H7 (cell line): Measurements from ENCODE around the gene TMEM182. TPM values are rescaled to one million over a fixed set of nuclear protein-coding genes. Genes with fewer than 3 reads are reported as not detected.

Experiments used
- DNase-seq: peaks from one replicate; pipeline ENCODE4 v3.0.0; 2012
- H3K27me3 ChIP-seq: 2 replicates; pipeline ENCODE4 v1.6.0; 2011; ENCODE audit warnings: mild to moderate bottlenecking, low read length; ENCODE audit not compliant: control insufficient read depth, insufficient read depth
- H3K36me3 ChIP-seq: replicated peaks from 2 replicates; pipeline ENCODE4 v1.5.1; 2011; ENCODE audit warnings: low read length; ENCODE audit not compliant: control insufficient read depth, insufficient read depth
- H3K4me3 ChIP-seq: 2 replicates; pipeline ENCODE4 v1.5.1; 2011; ENCODE audit warnings: low read depth, mild to moderate bottlenecking, control low read depth, low read length, moderate library complexity; ENCODE audit not compliant: insufficient read depth
- total RNA-seq: library from RNA; depleted of rRNA; stranded (reverse); fragments of >200 nt; shearing (Covaris generic); gene quantifications from 2 replicates; pipeline ENCODE4 v1.2.3, GENCODE V29; 2014; rRNA removed

The TMEM182 gene
- total RNA-seq = 1.8 and 3.0 TPM in 2 replicates

DNA sequence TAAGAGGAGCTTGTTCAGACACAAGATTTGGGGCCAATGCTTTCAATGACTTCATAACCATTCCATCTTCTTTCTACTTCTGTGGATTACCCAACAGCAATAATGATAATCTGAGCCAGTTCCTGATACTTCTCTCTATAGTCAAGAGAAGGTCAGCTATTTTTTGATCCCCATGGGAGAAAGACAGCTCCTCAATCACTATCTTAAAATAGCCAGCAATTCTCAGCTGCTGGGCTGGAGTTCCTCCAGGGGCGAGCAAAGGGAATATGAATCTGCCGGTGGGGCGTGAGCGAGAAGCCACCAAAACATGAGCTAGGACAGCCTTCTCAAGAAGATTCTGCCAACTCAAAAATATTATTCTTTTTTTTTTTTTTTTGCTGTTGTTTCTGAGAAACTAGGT is at the start of gene TMEM182:
Gene TMEM182 (plus strand): TSS at position 269 of the 400 bp plus-strand sequence. CDS start 187 bp downstream, outside the sequence.
- Histone ChIP-seq H3K36me3 (no peaks in the 10 kb centered on the region), H3K4me3 (no peak within 1 kb of the TSS), H3K27me3 (no peaks in the 10 kb centered on the region)
- no peak for DNase-seq

GRCh38 chr2:102717308-102718018 is 44.4 kb upstream of the TMEM182 start:
- no peak overlapping the region for H3K4me3 ChIP-seq
- no peaks in the 10 kb centered on the region for H3K27me3 ChIP-seq
- no peak for DNase-seq
- peaks cover 9% of the 10 kb centered on the region for H3K36me3 ChIP-seq

GRCh38 chr2:102718387-102719316 is 43.2 kb upstream of the TMEM182 start:
- Histone ChIP-seq H3K4me3 (no peak overlapping the region), H3K27me3 (no peaks in the 10 kb centered on the region), H3K36me3 (peaks cover 9% of the 10 kb centered on the region)
- no peak for DNase-seq

DNA sequence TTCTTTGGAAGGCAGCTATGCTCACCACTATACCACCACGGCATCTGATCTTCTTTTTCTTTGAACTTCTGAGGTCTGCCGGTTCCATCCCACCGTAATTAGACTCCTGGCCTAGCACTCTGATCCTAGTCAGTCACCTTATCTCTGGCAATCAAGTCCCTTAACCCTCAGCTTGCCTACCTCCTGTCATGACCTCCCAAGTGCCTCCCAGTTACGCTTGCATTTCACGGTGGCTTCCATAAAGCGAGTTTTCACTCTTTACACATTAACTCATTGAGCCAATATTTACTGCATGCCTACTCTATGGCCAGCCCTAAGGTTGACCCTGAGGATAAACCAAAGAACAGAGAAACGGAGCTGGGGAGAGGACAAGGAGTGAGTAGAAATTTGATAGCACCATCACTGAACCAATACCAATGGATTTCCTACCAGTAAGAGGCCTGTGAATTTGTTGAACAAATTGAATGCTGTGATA is 37.8 kb upstream of the TMEM182 start:
- Histone ChIP-seq H3K4me3 (no peak overlapping the region), H3K36me3 (peaks cover 5% of the 10 kb centered on the region), H3K27me3 (no peaks in the 10 kb centered on the region)
- no peak for DNase-seq

GRCh38 chr2:102724553-102724952 is 37.3 kb upstream of the TMEM182 start:
- DNase-seq = no peak
- Histone ChIP-seq H3K4me3 (no peak overlapping the region), H3K36me3 (peaks cover 5% of the 10 kb centered on the region), H3K27me3 (no peaks in the 10 kb centered on the region)

DNA sequence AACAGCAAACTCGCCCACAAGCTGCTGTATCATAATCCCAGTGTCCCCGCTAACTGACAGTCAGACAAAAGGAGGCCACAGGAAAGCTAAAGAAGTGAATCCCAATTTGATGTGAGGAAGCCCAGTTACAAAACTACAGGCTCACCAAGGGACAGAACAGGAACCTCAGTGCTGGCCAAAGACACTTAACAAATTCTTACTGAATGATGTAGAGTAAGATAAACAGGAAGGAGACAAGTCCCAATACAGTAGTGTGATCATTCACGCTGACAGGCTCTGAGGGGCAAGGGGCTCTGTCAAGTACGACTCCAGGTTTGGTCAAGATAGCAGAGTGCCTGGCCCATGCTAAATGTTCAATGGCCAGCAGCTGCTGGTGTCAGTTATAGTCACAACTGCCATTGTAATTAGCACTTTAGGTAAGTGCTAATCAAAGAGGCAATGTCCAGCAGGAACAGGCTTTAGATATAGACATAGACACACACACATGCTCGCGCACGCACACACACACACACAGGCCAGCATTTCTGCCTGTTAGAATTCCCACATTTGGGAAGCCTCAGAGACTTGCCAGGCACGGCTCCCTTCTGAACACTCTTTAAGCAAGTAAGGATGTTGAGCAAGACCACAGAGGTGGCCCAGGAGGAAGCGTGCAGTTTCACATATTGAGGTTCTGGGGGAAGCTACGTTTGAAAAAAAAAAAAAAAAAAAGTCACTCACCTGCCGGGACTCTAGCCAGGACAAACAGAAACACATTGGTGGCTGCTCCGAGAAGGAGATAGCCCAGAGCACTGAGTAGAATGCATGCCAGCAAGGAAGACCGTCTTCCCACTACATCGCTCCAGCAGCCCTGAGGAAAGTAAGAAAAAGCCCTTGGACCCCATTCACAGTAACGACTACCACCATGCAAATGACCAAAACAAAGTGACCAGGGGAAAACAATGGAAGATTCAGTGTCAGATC is 35.4 kb upstream of the TMEM182 start:
- H3K36me3 ChIP-seq = peaks cover 7% of the 10 kb centered on the region
- DNase-seq = no peak
- no peaks in the 10 kb centered on the region for H3K27me3 ChIP-seq
- H3K4me3 ChIP-seq = no peak overlapping the region

DNA sequence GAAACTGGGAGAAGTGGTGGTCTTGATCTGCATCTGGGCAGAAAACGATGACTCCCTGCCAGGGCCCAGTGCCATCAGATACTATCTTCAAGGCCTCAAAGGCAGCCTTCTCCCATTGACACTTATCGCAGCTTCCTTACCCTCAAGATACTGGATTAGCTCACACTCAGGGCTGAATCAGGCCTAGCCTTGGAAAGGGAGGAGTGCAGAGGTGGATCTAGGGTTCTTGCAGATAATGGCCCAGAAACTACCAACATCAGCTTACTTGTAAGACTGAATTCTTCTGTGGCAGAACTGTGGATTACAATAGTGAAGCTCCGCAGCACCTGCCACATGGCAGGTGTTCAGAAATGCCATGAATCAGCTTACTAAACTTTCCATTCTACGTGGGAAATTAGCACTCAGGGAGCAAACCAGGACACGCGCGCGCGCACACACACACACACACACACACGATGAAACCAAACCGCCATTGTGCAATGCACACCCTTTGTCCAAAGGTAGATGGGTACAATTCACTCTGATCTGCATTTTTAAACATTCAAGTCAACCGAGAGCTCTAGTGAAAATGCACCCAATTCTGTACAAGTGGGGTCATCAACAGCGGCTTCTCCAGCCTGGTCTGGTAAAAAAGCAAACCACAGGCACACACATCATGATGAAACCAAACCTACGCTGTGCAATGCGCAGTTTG is 26.3 kb upstream of the TMEM182 start:
- no peak for DNase-seq
- Histone ChIP-seq H3K36me3 (no peaks in the 10 kb centered on the region), H3K4me3 (peak overlapping the region; percentile 96), H3K27me3 (no peaks in the 10 kb centered on the region)

DNA sequence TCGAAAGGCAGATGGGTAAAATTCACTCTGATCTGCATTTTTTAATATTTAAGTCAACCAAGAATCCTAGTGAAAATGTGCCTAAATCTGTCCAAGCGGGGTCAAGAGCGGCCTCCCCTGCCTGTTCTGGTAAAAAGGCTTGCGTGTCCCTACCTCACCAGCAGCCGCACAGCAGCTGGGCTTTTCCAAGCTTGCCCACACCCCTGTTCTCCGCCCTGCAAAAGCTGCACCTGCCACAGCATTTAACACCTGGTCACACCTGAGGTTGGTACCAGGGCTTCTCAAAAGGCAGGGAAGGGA is 25.8 kb upstream of the TMEM182 start:
- DNase-seq = peak; percentile 48
- Histone ChIP-seq H3K27me3 (no peaks in the 10 kb centered on the region), H3K4me3 (peak overlapping the region; percentile 96), H3K36me3 (no peaks in the 10 kb centered on the region)

DNA sequence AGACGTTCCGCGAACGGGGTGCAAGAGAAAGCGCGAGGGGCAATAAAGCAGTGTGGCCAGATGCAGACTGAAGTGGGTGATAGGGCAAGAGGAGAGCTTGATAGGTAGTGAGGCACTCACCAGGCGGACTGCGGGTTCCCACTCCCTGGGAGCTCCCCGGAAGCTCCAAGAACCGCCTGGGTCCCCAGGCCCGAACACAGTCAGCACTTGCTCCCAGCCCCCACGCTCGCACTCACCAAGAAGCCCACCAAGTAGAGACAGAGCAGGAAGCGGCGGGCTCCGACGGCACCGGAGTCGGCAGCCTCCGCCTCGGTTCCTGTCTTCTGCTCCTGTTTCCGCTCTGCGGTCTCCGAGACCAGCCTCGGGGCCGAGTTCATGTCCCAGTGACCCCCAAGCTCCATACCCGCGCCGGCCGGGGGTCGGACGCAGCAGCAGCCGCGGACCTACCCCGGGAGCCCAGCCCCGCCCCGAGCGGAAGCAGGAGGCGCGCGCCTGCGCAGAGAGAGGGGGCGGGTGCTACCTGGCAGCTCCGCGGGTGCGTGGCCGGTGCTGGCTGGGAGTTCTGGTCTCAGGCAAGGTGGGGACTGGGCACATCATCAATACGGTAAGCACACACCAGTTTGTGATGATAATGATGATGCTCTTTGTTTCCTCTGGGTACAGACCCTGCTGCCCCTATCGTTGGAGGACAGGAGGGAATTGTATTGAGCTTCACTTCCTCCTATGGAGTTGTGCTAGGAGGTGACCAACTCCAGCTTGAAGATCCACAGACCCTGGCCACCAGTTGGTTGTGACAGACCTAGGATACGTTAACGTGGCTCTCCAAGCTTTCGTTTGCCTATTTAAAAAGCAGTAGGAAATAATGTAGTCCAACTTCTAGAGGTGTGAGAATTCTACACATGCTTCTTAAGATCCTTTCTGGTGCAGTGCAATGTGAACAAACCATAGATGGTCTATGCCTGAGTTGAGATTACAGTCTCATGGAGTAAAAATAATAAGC is 25.1 kb upstream of the TMEM182 start:
- H3K27me3 ChIP-seq = no peaks in the 10 kb centered on the region
- H3K4me3 ChIP-seq = peak overlapping the region; percentile 96
- DNase-seq = peak; percentile 94
- no peaks in the 10 kb centered on the region for H3K36me3 ChIP-seq

DNA sequence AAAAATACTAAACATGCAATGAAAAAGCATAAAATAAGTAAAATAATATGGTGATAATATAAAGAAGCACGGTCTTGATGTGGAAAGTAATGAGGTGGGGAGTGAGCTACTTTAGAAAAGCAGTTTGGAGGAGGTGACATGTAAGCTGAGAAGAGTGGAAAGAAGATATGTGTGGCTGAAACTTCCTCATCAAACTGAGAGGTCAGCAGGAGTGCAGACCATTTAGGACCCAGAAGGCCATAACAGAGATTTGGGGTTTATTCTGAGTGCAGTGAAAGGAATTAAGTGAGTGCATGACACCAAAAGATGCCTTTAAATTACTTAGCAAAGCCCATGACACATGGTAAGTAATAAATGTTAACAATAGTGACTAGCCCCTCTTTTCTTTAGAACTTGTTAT is 24.4 kb upstream of the TMEM182 start:
- no peaks in the 10 kb centered on the region for H3K27me3 ChIP-seq

DNA sequence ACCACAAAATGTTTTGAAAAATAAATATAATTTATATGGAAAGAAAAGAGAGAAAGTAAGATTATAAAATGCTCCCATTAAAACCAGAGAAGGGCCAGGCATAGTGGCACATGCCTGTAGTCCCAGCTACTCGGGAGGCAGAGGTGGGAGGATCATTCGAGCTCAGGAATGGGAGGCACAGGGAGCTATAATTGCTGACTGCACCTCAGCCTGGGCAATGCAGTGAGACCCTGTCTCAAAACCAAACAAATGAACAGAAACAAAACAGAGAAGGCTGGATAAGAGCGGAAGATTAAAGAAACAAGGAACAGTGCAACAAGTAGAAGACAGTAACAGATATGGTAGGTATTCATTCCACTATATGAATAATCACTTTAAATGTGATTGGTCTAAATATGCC is 18.6 kb upstream of the TMEM182 start:
- Histone ChIP-seq H3K4me3 (no peak overlapping the region), H3K27me3 (no peaks in the 10 kb centered on the region), H3K36me3 (no peaks in the 10 kb centered on the region)
- no peak for DNase-seq

More for the DNA sequence above, 24.4 kb upstream of the TMEM182 start:
- DNase-seq = no peak
- Histone ChIP-seq H3K36me3 (no peaks in the 10 kb centered on the region), H3K4me3 (no peak overlapping the region)

DNA sequence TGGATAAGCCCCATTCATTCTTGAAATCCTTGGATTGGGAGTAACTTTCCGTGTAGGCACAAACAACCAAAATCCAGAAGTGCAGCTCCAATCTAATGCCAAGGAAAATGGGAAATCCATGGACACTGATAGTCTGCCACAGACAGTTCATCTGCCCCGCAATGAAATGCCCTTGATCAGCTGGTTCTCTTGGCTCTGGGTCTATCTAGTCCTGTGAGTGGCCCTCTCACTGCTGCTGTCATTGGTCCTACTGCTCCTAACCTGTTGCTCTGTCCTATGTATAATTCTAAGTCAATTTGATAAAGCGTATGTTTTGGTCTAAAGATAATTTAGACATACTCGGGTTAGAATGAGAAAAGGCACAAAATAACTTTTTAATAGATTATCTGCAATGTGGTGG is 13.7 kb upstream of the TMEM182 start:
- no peak for DNase-seq
- Histone ChIP-seq H3K27me3 (no peaks in the 10 kb centered on the region), H3K36me3 (no peaks in the 10 kb centered on the region), H3K4me3 (no peak overlapping the region)

- no peak for DNase-seq
- Histone ChIP-seq H3K36me3 (no peaks in the 10 kb centered on the region), H3K4me3 (no peak overlapping the region), H3K27me3 (no peaks in the 10 kb centered on the region)
These were observed 11.9 kb upstream of the TMEM182 start for GRCh38 chr2:102749938-102750337.
